ENCODE data around the gene PIEZO2.

DNA sequence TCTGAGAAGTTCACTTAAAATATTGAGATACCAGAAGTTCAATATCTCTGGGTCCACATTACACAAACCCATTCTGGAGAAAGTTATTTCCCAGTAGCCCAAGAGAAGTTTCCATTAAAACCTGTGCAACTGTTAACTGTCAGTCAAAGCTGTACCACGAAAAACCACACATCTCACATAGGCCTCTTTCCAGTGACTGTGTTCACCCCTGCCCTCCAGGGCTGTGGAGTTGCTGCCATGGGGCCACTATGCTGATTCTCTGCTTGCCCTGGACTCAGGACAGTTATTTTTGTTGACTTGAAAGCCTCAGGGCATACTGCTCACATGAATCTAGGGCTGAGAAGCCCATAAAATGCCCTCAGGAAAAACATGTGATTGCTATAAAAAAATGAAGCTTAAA is 153.8 kb downstream of the PIEZO2 start:
- TF ChIP-seq EZH2 (IDR thresholded peaks at IDR 0.05): no peak
- TF ChIP-seq, protein P1, sequence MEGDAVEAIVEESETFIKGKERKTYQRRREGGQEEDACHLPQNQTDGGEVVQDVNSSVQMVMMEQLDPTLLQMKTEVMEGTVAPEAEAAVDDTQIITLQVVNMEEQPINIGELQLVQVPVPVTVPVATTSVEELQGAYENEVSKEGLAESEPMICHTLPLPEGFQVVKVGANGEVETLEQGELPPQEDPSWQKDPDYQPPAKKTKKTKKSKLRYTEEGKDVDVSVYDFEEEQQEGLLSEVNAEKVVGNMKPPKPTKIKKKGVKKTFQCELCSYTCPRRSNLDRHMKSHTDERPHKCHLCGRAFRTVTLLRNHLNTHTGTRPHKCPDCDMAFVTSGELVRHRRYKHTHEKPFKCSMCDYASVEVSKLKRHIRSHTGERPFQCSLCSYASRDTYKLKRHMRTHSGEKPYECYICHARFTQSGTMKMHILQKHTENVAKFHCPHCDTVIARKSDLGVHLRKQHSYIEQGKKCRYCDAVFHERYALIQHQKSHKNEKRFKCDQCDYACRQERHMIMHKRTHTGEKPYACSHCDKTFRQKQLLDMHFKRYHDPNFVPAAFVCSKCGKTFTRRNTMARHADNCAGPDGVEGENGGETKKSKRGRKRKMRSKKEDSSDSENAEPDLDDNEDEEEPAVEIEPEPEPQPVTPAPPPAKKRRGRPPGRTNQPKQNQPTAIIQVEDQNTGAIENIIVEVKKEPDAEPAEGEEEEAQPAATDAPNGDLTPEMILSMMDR (IDR thresholded peaks at IDR 0.05): no peak
- no peak for TF ChIP-seq EZH2phosphoT487 (IDR thresholded peaks at IDR 0.05)
